H9 (cell line): ENCODE measurements around the gene LCE3B. TPM values are rescaled to one million over a fixed set of nuclear protein-coding genes. Genes with fewer than 3 reads are reported as not detected.

Experiments used
- DNase-seq: peaks from one replicate; pipeline ENCODE4 v3.0.0-alpha.2; 2017
- H2AFZ ChIP-seq: one replicate; pipeline ENCODE4 v1.6.1; 2013; ENCODE audit warnings: mild to moderate bottlenecking, low read length, control low read depth, moderate library complexity
- H2AK5ac ChIP-seq: 2 replicates; pipeline ENCODE4 v1.6.1; 2013; ENCODE audit warnings: low read length, control low read depth, mixed read lengths; ENCODE audit not compliant: insufficient read length
- H2BK120ac ChIP-seq: one replicate; pipeline ENCODE4 v1.6.1; 2013; ENCODE audit warnings: low read depth, mild to moderate bottlenecking, low read length, control low read depth, inconsistent platforms; ENCODE audit not compliant: poor library complexity, severe bottlenecking
- H2BK12ac ChIP-seq: 2 replicates; pipeline ENCODE4 v1.6.1; 2013; ENCODE audit warnings: low read length, control low read depth, mixed read lengths, low read depth; ENCODE audit not compliant: insufficient read length
- H2BK15ac ChIP-seq: 2 replicates; pipeline ENCODE4 v1.6.1; 2013; ENCODE audit warnings: low read depth, low read length, control low read depth
- H2BK20ac ChIP-seq: one replicate; pipeline ENCODE4 v1.6.1; 2013; ENCODE audit warnings: low read depth, mild to moderate bottlenecking, low read length, control low read depth, inconsistent platforms; ENCODE audit not compliant: poor library complexity, severe bottlenecking
- H2BK5ac ChIP-seq: 2 replicates; pipeline ENCODE4 v1.6.1; 2013; ENCODE audit warnings: low read length, control low read depth, mixed read lengths; ENCODE audit not compliant: insufficient read length
- H3K14ac ChIP-seq: 2 replicates; pipeline ENCODE4 v1.6.1; 2013; ENCODE audit warnings: low read length, control low read depth; ENCODE audit not compliant: insufficient read depth
- H3K18ac ChIP-seq: 2 replicates; pipeline ENCODE4 v1.6.1; 2013; ENCODE audit warnings: low read depth, mild to moderate bottlenecking, mixed read lengths, low read length, control low read depth; ENCODE audit not compliant: insufficient read length
- H3K23ac ChIP-seq: 2 replicates; pipeline ENCODE4 v1.6.1; 2013; ENCODE audit warnings: low read length, control low read depth, mixed read lengths, low read depth; ENCODE audit not compliant: insufficient read length
- H3K23me2 ChIP-seq: 2 replicates; pipeline ENCODE4 v1.6.1; 2013; ENCODE audit warnings: low read depth, mild to moderate bottlenecking, mixed read lengths, low read length, control low read depth; ENCODE audit not compliant: insufficient read length, poor library complexity, severe bottlenecking
- H3K27ac ChIP-seq: 2 replicates; pipeline ENCODE4 v1.5.1; 2013; ENCODE audit warnings: low read length, control low read depth, mixed read lengths, low read depth; ENCODE audit not compliant: insufficient read length
- H3K27me3 ChIP-seq: 2 replicates; pipeline ENCODE4 v1.6.1; 2013; ENCODE audit warnings: low read length, control low read depth, inconsistent platforms; ENCODE audit not compliant: insufficient read depth
- H3K4ac ChIP-seq: 2 replicates; pipeline ENCODE4 v1.6.1; 2013; ENCODE audit warnings: low read depth, mild to moderate bottlenecking, control low read depth, inconsistent platforms, low read length, moderate library complexity
- H3K4me1 ChIP-seq: 2 replicates; pipeline ENCODE4 v1.6.1; 2013; ENCODE audit warnings: low read length, control low read depth, inconsistent platforms; ENCODE audit not compliant: insufficient read depth
- H3K4me2 ChIP-seq: 2 replicates; pipeline ENCODE4 v1.6.1; 2013; ENCODE audit warnings: low read length, control low read depth, mixed read lengths; ENCODE audit not compliant: insufficient read length, insufficient read depth
- H3K56ac ChIP-seq: 2 replicates; pipeline ENCODE4 v1.6.1; 2013; ENCODE audit warnings: low read depth, mild to moderate bottlenecking, mixed read lengths, low read length, control low read depth; ENCODE audit not compliant: insufficient read length
- H3K79me1 ChIP-seq: 2 replicates; pipeline ENCODE4 v1.6.1; 2013; ENCODE audit warnings: low read depth, mild to moderate bottlenecking, moderate library complexity, low read length, control low read depth, inconsistent platforms; ENCODE audit not compliant: insufficient read depth, poor library complexity, severe bottlenecking
- H3K79me2 ChIP-seq: 2 replicates; pipeline ENCODE4 v1.6.1; 2013; ENCODE audit warnings: low read length, control low read depth, inconsistent platforms; ENCODE audit not compliant: insufficient read depth
- H3K9ac ChIP-seq: 2 replicates; pipeline ENCODE4 v1.6.1; 2013; ENCODE audit warnings: low read length, control low read depth, mixed read lengths; ENCODE audit not compliant: insufficient read length; ENCODE audit errors: extremely low read depth
- H3K9me3 ChIP-seq: one replicate; pipeline ENCODE4 v1.6.1; 2013; ENCODE audit warnings: low read depth, low read length, inconsistent platforms; ENCODE audit not compliant: control insufficient read depth
- H3T11ph ChIP-seq: one replicate; pipeline ENCODE4 v1.6.1; 2013; ENCODE audit warnings: mild to moderate bottlenecking, low read length, control low read depth, inconsistent platforms
- H4K20me1 ChIP-seq: one replicate; pipeline ENCODE4 v1.6.1; 2013; ENCODE audit not compliant: control insufficient read depth, insufficient read length, insufficient read depth
- H4K5ac ChIP-seq: 2 replicates; pipeline ENCODE4 v1.6.1; 2013; ENCODE audit warnings: low read depth, mild to moderate bottlenecking, mixed read lengths, low read length, control low read depth; ENCODE audit not compliant: insufficient read length
- H4K8ac ChIP-seq: replicated peaks from 2 replicates; pipeline ENCODE4 v1.6.1; 2013; ENCODE audit warnings: low read length, control low read depth, mixed read lengths, low read depth; ENCODE audit not compliant: insufficient read length
- H4K91ac ChIP-seq: 2 replicates; pipeline ENCODE4 v1.6.1; 2013; ENCODE audit warnings: low read depth, mild to moderate bottlenecking, moderate library complexity, mixed read lengths, low read length, control low read depth; ENCODE audit not compliant: insufficient read length
- H3K27ac Mint-ChIP-seq, 3 experiments: 2 replicates in 2 of 3; 3 replicates in 1 of 3; pipeline ENCODE4 v1.8.0; 2020 to 2021; ENCODE audit warnings: mixed read lengths in 3 of 3, mild to moderate bottlenecking in 1 of 3, moderate library complexity in 1 of 3
- H3K27me3 Mint-ChIP-seq: 2 replicates; pipeline ENCODE4 v1.8.0; 2021; ENCODE audit warnings: low read depth, mild to moderate bottlenecking, moderate library complexity, mixed read lengths
- H3K36me3 Mint-ChIP-seq, 3 experiments: 2 replicates in 2 of 3; 3 replicates in 1 of 3; pipeline ENCODE4 v1.8.0; 2020 to 2021; ENCODE audit warnings: low read depth in 3 of 3, mixed read lengths in 3 of 3; ENCODE audit not compliant: insufficient read depth in 1 of 3
- H3K4me1 Mint-ChIP-seq, 2 experiments: 2 replicates each; pipeline ENCODE4 v1.8.0; 2020; ENCODE audit warnings: mixed read lengths in 2 of 2
- H3K4me3 Mint-ChIP-seq, 2 experiments: 2 replicates in 1 of 2; 3 replicates in 1 of 2; pipeline ENCODE4 v1.8.0; 2020 to 2021; ENCODE audit warnings: mild to moderate bottlenecking in 2 of 2, mixed read lengths in 2 of 2, moderate library complexity in 1 of 2
- H3K9me3 Mint-ChIP-seq, 2 experiments: 2 replicates in 1 of 2; 3 replicates in 1 of 2; pipeline ENCODE4 v1.8.0; 2020; ENCODE audit warnings: mild to moderate bottlenecking in 2 of 2, mixed read lengths in 2 of 2, moderate library complexity in 1 of 2
- CTCF ChIP-seq: fragments of 200-600 bp; sonication (generic); conservative IDR thresholded peaks from 3 replicates; pipeline ENCODE4 v1.8.0; 2021; ENCODE audit warnings: antibody characterized with exemption, mild to moderate bottlenecking
- WGBS: extraction: QIAGEN DNeasy Blood & Tissue Kit; methylation state at CpG from one replicate; pipeline ENCODE4 v1.1.7; 2013; ENCODE audit warnings: missing lambda C conversion rate, low lambda C conversion rate, mixed read lengths; ENCODE audit not compliant: insufficient read length; ENCODE audit errors: extremely low coverage; 5-methylcytosine and 5-hydroxymethylcytosine counted together
- total RNA-seq: library from RNA; stranded (reverse); gene quantifications from 2 replicates; pipeline ENCODE4 v1.2.1, GENCODE V29; 2021

LCE3B gene
- total RNA-seq, 1 experiment from 2014 or later, result not detected

GRCh38 chr1:152565115-152565514 is 48.5 kb upstream of the LCE3B start:
- no peak overlapping the region for H4K8ac ChIP-seq

More at GRCh38 chr1:152565115-152565514, 48.5 kb upstream of the LCE3B start:
- no peak overlapping the region for H3K27ac Mint-ChIP-seq
- DNase-seq, result no peak
- Histone ChIP-seq H3K9me3 (peaks cover 74% of the 10 kb centered on the region), H3K27ac (no peak overlapping the region), H3K9ac (no peak overlapping the region), H2BK20ac (no peak overlapping the region), H3K79me2 (no peaks in the 10 kb centered on the region), H3K27me3 (no peaks in the 10 kb centered on the region), H2BK5ac (no peak overlapping the region), H2AFZ (no peak overlapping the region), H3K18ac (no peak overlapping the region), H4K20me1 (no peaks in the 10 kb centered on the region), H4K91ac (no peak overlapping the region), H2BK15ac (no peak overlapping the region), H3K4me1 (no peaks in the 10 kb centered on the region), H3K23me2 (no peaks in the 10 kb centered on the region), H2AK5ac (no peak overlapping the region), H3K4me2 (no peak overlapping the region), H3K56ac (no peak overlapping the region), H2BK120ac (no peak overlapping the region), H3T11ph (no peak overlapping the region), H4K5ac (no peak overlapping the region), H3K4ac (no peak overlapping the region), H3K79me1 (no peaks in the 10 kb centered on the region), H2BK12ac (no peak overlapping the region), H3K14ac (no peak overlapping the region), H3K23ac (no peak overlapping the region)
- H3K4me3 Mint-ChIP-seq, result no peak overlapping the region
- H3K4me1 Mint-ChIP-seq, result no peaks in the 10 kb centered on the region
- H3K9me3 Mint-ChIP-seq, result peaks cover 95 to 99% of the 10 kb centered on the region in 2 experiments
- no CpG with 5 or more reads among the region's 2 CpGs for WGBS
- H3K36me3 Mint-ChIP-seq, result peaks cover 10 to 41% (median 17%) of the 10 kb centered on the region in 3 experiments; a peak in 6 of 7 replicates
- no peaks in the 10 kb centered on the region; the same call in 1 of the 2 replicates for H3K27me3 Mint-ChIP-seq
- no peak for TF ChIP-seq CTCF
